ENCODE measurements around the gene EMILIN1.
A peak's percentile ranks its signal among the peaks of the same experiment; 100 is the strongest.
"Not testable (repeated sequence)": the region's sequence is repeated elsewhere in the genome, so short reads cannot be mapped to it uniquely, and the experiment has no call there.

Gene EMILIN1

DNA sequence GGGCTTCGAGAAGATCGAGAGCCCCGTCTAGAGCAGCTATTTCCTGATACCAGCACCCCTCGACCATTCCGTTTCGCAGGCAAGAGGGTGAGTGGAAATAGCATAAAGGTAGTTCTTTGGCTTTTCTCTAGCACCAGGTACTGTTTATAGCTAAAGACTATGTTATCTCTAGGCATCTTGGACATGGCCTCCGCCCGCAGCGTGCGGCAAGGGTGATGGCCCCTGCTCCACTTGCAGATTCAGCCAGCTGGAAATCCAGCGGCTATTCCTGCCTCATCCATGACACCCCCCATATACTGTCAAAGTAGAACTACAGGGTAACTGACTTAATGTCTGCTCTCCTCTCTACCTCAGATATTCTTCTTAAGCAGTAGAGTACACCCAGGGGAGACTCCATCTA is 23.7 kb upstream of the EMILIN1 start:
- no peak for DNase-seq

DNA sequence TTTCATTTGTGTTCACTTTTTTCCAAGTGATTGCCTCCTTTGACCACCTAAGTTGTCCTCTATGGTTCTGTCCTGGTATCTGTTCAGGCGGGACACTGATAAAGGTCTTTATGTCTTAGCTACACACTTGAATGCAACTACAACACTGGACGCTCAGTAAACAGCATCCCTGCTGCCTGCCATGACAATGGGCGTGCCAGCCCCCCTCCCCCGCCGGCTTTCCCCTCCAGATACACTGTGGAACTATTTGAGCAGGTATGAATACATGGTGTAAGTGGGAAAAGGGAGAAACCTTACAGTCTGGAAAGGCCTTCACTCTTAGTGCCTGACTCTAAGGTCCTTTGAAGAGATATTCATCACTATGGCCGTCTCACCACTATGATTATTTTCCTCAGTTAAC is 21.2 kb upstream of the EMILIN1 start:
- no peak for DNase-seq

DNA sequence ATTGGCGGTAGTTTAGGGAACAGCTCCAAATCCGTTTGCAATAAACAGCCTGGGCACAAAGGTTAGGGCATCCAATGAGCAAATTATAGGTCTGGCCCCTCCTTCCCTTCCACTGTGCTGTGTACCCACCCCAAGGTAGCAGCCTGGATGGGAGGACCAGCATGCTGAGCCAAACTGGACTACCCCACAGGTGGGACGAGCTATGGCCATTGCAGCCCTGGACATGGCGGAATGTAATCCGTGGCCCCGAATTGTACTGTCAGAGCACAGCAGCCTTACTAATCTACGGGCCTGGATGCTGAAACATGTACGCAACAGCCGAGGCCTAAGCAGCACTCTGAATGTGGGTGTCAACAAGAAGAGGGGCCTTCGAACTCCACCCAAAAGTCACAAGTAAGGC is 20.2 kb upstream of the EMILIN1 start:
- no peak for DNase-seq

DNA sequence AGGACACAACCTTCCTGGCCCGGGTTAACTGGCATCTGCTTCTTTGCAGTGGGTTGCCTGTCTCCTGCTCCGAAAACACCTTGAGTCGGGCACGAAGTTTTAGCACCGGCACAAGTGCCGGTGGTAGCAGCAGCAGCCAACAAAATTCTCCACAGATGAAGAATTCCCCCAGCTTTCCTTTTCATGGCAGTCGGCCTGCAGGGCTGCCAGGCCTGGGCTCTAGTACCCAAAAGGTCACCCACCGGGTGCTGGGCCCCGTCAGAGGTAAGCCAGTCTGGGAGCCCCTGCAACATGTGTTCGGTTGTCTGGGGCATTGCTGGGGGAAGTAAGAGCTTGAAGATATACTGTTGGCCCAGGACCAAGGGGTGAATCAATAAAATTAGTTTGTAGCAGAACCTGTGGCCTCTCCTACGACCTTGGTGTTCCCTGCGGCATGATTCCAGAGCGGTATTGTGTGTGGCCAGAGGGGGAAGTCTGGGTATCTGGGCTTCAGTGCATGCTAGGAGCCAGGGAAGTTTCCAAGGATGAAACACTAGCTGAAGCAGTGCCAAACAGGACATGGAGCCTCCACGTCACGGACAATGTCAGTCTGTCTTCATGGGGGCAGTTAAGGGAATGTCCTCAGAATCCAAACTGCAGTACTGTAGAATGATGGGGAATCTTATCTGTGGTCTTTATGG is 19.1 kb upstream of the EMILIN1 start:
- DNase-seq = no peak

DNA sequence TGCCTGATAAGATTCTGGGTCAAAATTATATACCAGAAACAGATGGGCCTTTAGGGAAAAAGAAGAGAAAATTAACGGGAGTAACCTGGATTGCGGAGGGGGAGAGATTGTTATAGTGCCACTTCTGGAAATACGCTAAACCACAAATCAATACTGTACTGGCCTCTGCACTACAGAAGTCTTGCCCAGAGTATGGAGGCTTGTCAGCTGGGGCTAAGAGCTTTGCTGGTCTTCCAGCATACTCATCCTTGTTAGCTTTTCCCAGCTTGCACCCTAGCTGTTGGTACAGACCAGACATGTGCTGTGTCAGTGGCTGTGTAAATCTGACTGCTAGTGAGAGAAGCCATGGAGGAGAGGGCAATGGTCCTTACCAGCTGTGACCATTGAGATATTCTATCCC is 18.1 kb upstream of the EMILIN1 start:
- no peak for DNase-seq

DNA sequence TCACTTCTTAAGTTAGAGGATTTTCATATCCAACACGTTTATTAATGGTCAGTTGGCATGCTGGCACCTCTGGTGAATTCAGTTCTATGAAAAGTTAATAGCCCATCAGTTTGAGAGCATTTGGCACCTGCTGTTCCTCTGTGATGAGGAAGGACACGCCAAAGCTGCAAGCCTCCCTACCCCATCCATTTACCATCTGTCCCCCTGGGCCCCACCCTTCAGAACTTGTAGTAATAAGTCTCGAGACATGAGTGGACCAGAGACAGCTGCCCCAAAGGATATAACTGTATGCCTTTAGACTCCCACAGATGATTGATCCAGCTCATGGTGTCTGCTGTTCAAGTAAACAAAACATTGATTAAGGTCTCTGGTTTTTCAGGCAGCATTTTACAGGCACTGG is 13.3 kb upstream of the EMILIN1 start:
- DNase-seq = no peak

DNA sequence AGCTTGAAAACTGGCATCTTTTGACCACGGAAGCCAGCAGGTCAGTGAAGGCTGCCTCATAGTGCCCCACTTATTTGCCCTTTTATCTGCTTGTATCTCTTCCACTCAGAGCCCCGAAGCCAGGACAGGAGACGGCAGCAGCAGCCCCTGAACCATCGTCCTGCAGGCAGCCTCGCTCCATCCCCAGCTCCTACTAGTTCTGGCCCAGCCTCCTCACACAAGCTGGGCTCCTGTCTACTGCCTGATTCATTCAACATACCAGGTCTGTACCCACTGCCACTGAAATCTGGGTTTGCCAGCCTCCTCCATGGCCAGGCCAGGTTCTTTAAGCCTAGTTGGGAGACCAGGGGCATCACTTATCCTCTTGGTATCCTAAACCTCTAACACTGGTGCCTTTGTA is 11.0 kb upstream of the EMILIN1 start:
- DNase-seq = no peak

DNA sequence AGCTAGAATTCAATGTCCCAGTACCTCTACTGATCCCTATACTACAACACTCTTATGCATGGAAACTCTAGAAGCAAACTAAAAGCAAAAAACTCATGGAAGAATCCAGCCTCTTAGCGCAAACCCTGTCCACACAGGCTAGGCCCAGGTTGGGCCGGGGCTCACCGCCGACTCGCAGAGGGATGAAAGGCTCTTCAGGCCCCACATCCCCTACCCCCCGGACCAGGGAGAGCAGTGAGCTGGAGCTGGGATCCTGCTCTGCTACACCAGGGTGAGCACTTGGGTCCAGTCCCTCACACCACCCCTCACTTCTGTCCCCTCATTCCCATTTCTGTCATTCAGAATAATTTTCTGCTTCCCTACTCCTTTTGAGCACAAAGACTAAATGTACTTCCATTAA is 9.0 kb upstream of the EMILIN1 start:
- DNase-seq = no peak

DNA sequence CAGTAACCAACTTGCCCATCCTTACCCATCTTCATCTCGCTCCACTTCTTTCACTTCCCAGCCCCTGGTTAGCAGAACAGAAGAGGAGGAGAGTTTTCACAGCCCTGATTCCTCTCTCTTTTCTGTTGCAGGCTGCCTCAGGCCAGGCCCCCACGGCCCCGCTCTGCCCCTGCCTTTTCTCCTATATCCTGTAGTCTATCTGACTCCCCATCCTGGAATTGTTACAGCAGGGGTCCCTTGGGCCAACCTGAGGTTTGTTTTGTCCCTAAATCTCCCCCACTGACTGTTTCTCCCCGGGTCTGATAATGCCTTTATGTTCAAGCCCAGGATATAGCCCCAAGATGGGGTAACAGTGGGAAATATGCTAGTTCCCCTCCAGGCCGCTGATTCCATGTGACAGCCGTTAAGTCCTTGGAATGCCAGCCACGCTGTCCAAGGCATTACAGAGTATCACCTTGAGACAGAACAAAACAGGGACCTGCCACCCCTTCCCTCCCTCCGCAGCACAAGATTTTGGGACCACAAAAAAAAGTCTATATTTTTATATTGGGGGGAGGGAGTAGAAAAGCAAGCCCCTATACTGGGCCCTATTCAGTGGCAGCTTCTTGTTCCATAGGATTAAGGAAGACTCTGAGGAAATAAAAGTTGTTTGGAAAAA is 8.3 kb upstream of the EMILIN1 start:
- no peak for DNase-seq

DNA sequence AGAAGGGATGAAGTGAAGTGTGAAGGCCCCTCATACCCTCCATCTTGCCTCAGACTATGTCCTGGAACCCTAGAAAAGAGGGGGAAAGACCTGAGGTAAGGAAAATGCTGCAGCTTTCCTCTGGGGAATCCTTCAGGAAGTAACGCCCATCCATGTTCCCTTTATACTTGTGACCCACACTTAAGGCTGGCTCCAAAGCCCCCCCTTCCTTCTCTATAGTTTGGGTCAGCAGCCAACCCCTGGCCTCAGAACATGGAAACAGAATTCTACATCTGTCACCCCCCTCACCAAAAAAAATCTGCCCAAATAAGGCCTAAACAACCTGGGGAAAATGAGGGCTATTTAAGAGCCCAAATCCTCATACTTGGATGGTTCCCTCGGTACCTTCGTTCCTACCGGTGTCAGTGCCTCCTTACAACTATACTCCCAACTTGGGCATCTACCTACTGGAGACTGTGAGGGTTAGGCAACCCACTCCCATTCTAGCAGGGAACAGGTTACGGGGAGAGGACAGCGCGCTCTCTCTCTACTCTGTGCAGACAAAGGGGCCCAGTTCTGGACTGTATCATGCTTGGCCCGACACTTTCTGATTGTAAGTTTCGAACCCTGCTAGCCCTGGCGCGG is 7.7 kb upstream of the EMILIN1 start:
- no peak for DNase-seq

DNA sequence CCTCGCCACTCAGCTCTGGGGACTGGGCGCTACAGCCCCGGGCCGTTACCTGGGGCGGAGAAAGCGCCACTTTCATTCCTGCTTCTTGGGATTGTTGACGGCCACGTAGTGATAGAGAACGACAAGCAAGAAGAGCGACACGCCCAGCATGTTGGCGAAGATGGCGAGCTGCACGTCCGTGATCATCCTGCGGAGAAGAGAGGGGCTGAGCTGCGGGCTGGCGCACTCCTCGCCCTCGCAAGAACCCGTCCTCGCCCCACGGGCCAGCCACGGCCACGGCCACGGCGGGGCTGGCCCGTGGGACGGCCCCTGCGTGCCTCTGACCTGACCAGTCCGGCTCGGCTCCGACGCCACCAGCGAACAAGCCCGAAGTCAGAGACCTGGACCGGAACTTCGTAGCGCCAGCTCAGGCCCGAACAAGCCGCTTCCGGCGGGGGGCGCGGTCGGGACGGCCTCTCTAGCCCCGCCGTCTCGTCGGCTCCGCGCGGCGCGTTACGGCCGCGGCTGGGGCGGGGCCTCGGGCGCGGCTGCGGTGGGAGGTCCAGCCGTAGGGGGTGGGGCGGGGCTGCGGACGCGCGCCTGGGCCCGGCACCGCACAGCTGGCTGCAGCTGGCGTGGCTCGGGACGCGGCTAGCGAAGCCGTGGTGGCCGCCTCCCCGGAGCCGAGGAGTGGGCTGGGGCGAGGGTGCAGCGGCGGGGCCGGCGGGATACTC is 7.0 kb upstream of the EMILIN1 start, which contains the start of gene OST4:
Gene OST4 (minus strand): TSS at position 378 of the 713 bp plus-strand sequence.
- DNase-seq = peak; percentile 87 to 91

DNA sequence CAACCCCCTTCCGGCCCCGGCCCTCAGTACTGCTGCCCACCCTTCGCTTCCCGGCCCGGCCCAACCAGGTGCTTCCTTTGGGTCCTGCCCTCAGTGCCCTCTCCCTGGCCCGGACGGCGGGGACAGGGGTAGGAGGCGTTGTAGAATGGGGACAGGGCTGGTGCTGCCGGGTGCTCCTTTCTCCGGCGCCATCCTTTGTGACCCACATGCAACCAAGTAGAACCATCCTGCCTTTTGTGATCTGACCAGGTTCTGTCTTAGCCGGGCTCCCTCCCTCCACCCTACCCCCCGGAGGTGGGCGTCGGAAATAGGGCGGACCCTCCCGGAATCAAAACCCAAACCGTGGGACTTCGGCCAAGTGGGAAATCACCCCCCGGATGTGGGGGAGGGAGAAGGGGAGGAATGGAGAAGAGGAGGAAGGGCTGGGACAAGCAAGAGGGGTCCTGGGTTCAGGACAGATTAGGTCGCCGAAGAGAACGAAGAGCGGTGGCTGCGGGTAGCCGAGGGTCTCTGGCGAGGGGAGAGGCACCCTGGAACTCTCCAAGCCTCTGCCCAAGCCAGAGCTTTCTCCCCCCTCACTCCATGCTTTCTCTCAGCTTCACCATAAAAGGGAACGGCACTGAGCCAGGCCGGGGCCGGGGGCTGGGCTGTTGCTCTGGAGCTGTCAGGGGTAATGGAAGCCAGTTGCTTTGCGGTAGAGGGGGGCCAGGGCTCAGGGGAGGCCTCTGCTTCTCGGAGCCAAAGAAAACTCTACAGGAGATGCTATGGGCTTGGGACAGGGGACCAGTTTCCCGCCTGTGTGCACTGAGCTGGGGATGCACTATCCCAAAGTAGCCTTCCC is 6.2 kb upstream of the EMILIN1 start:
- peak; percentile 35 to 41 for DNase-seq

DNA sequence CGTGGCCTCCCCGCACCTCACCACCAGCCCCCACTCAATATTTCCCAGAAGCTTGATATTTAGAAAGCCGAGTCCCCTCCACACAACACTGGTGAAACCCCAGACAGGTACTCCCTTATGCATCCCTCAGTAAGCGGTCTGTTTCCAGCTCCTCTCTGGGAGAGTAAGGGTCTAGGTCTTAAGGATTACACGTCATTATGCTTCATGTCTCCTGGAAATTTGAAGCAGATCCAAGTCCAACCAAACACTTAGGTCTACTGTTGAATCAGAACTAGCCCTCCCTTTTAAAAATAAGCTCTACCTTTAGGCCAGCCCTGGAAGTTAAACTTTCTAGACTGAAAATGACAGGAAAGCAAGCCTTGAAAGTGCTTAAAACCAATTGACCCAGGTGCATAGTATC is 5.5 kb upstream of the EMILIN1 start:
- DNase-seq = no peak

DNA sequence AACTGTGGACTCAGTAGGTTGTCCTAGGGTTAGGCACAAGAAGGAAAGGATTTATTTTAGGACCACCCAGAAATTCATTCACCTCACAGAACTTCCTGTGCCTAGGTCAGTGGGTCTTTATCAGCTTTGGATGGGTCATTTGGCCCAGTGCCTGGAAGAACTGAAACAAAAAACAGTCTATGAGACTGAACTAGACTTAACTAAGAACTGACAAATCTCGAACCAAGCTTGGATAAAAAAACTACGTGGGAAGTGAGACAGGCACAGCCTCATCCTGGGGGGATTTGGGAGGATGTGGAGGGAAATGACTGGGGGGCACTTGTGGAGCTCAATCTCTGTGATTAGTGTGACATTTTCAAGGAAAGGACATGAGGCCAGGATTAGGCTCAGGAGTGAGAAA is 4.6 kb upstream of the EMILIN1 start:
- no peak for DNase-seq

DNA sequence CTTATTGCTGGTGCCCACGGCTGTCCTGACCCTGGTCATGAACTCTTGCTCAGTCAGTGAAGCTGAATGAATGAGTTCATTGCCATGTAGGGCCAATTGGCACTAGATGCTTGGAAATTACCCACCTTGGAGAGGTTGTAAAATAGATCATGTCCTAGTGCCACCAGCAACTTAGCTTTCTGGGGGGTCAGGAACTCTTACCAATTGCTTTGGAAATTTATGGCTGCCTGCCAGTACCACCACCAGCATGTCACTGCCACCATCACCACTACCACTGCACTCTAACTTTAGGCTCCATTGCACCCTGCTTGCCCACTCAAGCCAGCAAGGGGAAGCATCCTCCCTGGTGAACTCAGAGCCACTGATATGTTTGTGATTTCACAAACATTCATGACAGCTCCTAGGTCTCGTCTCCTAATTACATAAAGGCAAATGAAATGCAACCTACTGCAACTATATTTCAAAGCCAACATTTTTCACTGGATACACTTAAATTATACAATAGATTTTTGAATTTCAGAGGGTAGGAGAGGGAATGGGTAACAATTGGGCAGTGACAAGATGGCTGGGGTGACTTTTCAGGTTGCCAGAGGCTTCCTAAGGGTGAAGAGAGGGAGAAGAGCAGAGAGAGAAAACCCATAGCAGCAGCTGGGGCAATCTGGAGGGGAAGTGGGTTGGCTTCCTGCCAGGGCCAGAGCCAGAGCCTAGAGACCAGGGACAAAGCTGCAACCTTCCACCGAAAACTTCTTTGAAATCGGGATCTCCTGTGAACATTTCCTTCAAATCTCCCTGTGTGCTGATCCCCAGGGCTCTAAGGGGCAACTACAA is 3.5 kb upstream of the EMILIN1 start:
- DNase-seq = peak in 1 of 2 experiments; percentile 39

DNA sequence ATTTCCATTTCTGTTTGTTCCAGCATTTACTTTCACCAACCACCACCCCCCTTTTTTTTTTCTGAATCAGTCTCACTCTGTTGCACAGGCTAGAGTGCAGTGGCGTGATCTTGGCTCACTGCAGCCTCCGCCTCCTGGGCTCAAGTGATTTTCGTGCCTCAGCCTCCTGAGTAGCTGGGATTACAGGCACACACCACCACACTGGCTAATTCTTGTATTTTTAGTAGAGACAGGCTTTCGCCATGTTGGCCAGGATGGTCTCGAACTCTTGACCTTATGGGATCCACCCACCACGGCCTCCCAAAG is 2.9 kb upstream of the EMILIN1 start:
- not testable (repeated sequence) for DNase-seq

DNA sequence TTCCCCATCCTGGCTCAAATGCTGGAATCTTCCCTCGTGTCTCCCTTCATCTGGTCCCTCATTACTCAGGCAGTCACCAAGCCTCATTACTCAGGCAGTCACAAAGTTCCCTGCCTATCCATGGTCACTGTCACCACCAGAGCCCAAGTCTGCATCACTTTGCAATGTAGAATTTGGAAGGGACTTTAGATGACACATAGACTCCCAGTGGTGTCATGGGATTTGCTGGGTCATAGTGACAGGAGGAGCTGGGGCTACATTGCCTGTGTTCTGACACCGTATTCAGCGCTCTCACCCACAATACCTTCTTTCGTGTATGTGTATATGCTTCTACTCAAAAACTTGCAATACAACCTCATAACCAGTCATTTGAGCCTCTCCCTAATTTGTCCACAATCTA is 2.1 kb upstream of the EMILIN1 start:
- no peak for DNase-seq

DNA sequence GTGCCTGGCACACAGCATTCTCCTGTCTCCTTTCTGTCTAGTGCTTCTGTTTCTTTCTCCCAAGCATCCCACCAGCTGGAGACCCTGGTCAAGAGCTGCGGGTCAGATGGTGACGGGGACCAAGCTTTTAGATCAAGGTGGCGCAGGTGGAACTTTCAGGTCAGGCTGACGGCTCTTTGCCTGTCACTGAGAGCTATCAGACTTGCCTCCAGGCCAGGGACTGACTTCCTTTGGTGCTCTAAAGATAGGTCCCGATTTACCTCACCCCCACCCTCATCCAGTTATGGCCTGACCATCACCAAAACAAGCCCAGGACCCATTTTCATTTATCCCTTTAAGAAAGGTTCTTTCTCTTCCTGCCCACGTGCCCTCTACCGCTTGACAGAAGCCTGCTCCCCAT is 1.2 kb upstream of the EMILIN1 start:
- DNase-seq = no peak

DNA sequence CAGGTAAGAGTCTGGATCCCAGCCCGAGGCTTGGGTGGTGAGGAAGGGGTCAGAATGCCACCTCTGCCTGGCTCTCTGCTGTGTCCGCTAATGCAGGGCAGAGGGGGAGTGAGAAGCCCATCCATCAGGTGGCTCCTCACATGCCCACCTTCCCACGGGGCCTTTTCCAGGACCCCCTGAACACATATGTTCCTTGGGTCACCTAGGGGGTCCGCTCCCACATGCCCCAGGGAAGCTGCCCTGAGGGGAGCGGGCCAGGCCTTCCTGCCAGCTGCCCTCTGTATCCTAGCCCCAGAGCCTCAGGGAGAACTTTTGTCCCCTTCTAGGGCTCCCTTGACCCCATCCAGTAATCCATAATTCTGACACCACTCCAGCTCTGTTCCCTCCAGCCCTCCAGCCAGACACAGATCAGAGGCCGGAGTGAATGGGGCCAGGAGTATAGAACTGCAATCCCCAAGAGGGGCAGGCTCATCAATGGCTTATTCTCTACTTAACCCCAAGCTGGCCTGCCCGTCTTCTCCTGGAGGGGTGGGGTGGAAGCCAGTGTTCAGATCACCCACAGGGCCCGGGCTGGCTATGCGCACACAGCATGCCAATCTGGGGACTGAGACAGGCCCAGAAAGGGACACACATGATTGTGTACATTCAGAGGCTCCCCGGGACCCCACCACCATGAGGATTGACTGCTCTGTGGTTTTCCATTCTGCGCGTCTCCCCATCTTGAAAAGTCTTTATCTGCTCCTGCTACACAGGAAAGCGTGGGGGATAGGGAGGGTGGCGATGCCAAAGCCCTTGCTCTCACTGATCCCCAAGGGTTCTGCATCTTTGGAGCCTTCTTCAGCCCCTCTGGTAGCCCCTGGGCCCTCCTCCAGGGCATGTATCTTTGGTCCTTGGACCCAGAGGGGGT is 1.1 kb downstream of the EMILIN1 start:
- no peak for DNase-seq

DNA sequence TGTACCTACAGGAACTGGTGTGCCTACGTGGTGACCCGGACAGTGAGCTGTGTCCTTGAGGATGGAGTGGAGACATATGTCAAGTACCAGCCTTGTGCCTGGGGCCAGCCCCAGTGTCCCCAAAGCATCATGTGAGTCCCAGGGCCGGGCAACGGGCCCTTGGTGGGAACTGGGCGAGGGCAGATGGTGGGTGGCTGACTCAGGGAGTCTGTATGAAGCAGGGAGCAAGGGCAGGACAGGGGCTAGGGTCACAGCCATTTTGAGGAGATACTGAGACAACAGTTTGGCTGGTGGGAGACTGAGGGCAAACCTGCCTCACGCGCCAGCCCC is 1.7 kb downstream of the EMILIN1 start:
- DNase-seq = no peak

DNA sequence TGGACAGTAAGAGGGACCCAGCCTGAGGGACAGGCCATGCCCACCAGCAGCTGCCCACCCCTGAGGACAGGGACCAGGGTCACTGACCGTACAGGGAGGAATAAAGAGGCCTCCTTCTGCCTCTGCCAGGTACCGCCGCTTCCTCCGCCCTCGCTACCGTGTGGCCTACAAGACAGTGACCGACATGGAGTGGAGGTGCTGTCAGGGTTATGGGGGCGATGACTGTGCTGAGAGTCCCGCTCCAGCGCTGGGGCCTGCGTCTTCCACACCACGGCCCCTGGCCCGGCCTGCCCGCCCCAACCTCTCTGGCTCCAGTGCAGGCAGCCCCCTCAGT is 2.2 kb downstream of the EMILIN1 start:
- DNase-seq = no peak

Data from stimulated activated CD4-positive, alpha-beta T cell treated with anti-CD3 and anti-CD28 coated beads, Interleukin-4, amount 100 ng/mL, for 4 hours (primary cell).